ENCODE data around the gene WDCP. TPM values are rescaled to one million over a fixed set of nuclear protein-coding genes. Genes with fewer than 3 reads are reported as not detected.

Gene WDCP
- total RNA-seq, 1 donor from 2014 or later, result 25.9 TPM

DNA sequence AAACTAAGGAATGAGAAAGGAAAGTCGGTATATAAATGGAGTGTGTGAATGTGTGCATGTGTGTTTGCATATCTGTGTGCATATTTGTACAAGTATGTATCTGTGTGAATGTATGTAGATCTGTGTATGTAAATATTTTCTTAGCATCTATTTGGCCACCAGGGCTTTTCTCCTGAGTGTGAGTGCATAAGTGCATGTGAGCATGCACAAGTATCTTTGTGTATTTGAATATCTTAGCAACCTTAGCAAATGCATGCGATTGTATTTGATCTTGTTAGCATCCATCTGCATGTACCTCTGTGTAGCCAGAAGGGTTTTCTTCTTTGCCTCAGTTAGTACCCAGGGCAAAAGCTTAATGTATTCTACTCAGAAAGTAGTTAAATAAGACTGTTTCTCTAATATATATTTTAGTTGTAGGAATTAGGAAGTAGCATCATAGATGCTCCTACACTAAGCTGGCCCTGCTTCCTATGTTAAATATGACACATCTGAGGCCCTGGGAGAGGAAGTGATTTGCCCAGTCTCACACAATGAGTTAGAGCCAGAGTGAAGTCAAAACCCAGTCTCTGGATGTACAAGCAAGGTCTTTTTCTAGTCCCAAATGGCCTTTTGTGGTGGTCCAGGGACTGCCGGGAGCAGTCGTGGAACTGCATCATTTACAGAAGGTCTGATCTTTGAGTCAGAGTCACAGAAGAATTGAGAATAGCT is 11.5 kb upstream of the WDCP start:
- H3K9ac ChIP-seq, result no peak overlapping the region
- Mint-ChIP-seq H3K27me3 (ENCODE audit: insufficient read depth, low read depth) (no peaks in the 10 kb centered on the region), H3K4me3 (no peak overlapping the region), H3K9me3 (no peaks in the 10 kb centered on the region), H3K4me1 (no peaks in the 10 kb centered on the region), H3K36me3 (no peaks in the 10 kb centered on the region), H3K27ac (no peak overlapping the region)
- no peaks in the 10 kb centered on the region for H4K20me1 ChIP-seq (ENCODE audit: low read depth)
- no peaks in the 10 kb centered on the region for H3K79me2 ChIP-seq (ENCODE audit: low read depth)
- H3K27ac ChIP-seq, result no peak overlapping the region
- no peaks in the 10 kb centered on the region for H3F3A ChIP-seq (ENCODE audit: low read depth)
- H3K4me3 ChIP-seq, result no peak overlapping the region
- no peaks in the 10 kb centered on the region for H3K9me3 ChIP-seq (ENCODE audit: low read depth)
- H2AFZ ChIP-seq (replicated peaks), result no peak overlapping the region
- H3K36me3 ChIP-seq, result no peaks in the 10 kb centered on the region
- no peak for DNase-seq (ENCODE audit: low spot score)
- H3K27me3 ChIP-seq, result no peaks in the 10 kb centered on the region
- no peak overlapping the region for H3K4me2 ChIP-seq
- TF ChIP-seq, protein P1, sequence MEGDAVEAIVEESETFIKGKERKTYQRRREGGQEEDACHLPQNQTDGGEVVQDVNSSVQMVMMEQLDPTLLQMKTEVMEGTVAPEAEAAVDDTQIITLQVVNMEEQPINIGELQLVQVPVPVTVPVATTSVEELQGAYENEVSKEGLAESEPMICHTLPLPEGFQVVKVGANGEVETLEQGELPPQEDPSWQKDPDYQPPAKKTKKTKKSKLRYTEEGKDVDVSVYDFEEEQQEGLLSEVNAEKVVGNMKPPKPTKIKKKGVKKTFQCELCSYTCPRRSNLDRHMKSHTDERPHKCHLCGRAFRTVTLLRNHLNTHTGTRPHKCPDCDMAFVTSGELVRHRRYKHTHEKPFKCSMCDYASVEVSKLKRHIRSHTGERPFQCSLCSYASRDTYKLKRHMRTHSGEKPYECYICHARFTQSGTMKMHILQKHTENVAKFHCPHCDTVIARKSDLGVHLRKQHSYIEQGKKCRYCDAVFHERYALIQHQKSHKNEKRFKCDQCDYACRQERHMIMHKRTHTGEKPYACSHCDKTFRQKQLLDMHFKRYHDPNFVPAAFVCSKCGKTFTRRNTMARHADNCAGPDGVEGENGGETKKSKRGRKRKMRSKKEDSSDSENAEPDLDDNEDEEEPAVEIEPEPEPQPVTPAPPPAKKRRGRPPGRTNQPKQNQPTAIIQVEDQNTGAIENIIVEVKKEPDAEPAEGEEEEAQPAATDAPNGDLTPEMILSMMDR (IDR thresholded peaks at IDR 0.05), result no peak
- H3K4me1 ChIP-seq, result no peaks in the 10 kb centered on the region

DNA sequence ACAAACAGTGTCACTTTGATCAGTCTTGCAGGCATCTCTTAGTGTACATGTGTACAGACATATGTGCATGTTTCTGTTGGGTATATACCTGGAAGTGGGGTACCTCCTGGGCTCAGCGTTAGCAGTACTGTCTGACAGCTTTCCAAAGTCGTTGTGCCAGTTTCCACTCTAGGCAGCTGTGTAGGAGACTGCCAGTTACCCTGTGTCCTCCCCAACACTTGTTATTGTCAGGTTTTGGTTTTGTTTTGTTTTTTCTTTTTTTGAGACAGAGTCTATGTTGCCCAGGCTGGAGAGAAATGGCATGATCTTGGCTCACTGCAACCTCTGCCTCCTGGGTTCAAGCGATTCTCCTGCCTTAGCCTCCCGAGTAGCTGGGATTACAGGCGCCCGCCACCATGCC is 8.6 kb upstream of the WDCP start:
- no peak overlapping the region for H2AFZ ChIP-seq (replicated peaks)
- no peak overlapping the region for H3K9ac ChIP-seq
- no peaks in the 10 kb centered on the region for H3K4me1 ChIP-seq
- H3K27ac Mint-ChIP-seq, result no peak overlapping the region
- H3K79me2 ChIP-seq (ENCODE audit: low read depth), result no peaks in the 10 kb centered on the region
- H3K27ac ChIP-seq, result no peak overlapping the region
- TF ChIP-seq, protein P1 (IDR thresholded peaks at IDR 0.05), result no peak
- TF ChIP-seq EZH2 (IDR thresholded peaks at IDR 0.05), result no peak
- TF ChIP-seq EZH2phosphoT487 (IDR thresholded peaks at IDR 0.05), result no peak
- DNase-seq (ENCODE audit: low spot score), result no peak
- no peak overlapping the region for H3K4me2 ChIP-seq
- no peak overlapping the region for H3K4me3 Mint-ChIP-seq
- H3K27me3 ChIP-seq, result no peaks in the 10 kb centered on the region
- no peaks in the 10 kb centered on the region for H3K9me3 ChIP-seq (ENCODE audit: low read depth)
- H3K4me3 ChIP-seq, result no peak overlapping the region
- no peaks in the 10 kb centered on the region for H3K9me3 Mint-ChIP-seq
- H3K27me3 Mint-ChIP-seq (ENCODE audit: insufficient read depth, low read depth), result no peaks in the 10 kb centered on the region
- no peaks in the 10 kb centered on the region for H3F3A ChIP-seq (ENCODE audit: low read depth)
- no peaks in the 10 kb centered on the region for H4K20me1 ChIP-seq (ENCODE audit: low read depth)
- H3K36me3 ChIP-seq, result no peaks in the 10 kb centered on the region
- no peaks in the 10 kb centered on the region for H3K36me3 Mint-ChIP-seq
- no peaks in the 10 kb centered on the region for H3K4me1 Mint-ChIP-seq

GRCh38 chr2:24054366-24055010 is 7.3 kb upstream of the WDCP start:
- no peak overlapping the region for H3K4me3 Mint-ChIP-seq
- no peak overlapping the region for H3K9ac ChIP-seq
- peaks cover 12% of the 10 kb centered on the region for H3F3A ChIP-seq (ENCODE audit: low read depth)
- no peak for DNase-seq (ENCODE audit: low spot score)
- no peaks in the 10 kb centered on the region for H3K9me3 ChIP-seq (ENCODE audit: low read depth)
- H3K36me3 Mint-ChIP-seq, result no peaks in the 10 kb centered on the region
- peaks cover 4% of the 10 kb centered on the region for H3K27me3 ChIP-seq
- no peaks in the 10 kb centered on the region for H3K27me3 Mint-ChIP-seq (ENCODE audit: insufficient read depth, low read depth)
- no peak overlapping the region for H3K27ac Mint-ChIP-seq
- no peak overlapping the region for H2AFZ ChIP-seq (replicated peaks)
- H3K9me3 Mint-ChIP-seq, result no peaks in the 10 kb centered on the region
- no peak for TF ChIP-seq EZH2 (IDR thresholded peaks at IDR 0.05)
- TF ChIP-seq, protein P1 (IDR thresholded peaks at IDR 0.05), result no peak
- TF ChIP-seq EZH2phosphoT487 (IDR thresholded peaks at IDR 0.05), result no peak
- no peaks in the 10 kb centered on the region for H3K4me1 Mint-ChIP-seq
- H3K4me3 ChIP-seq, result no peak overlapping the region
- no peak overlapping the region for H3K4me2 ChIP-seq
- no peaks in the 10 kb centered on the region for H3K79me2 ChIP-seq (ENCODE audit: low read depth)
- H3K27ac ChIP-seq, result no peak overlapping the region
- no peaks in the 10 kb centered on the region for H4K20me1 ChIP-seq (ENCODE audit: low read depth)
- H3K36me3 ChIP-seq, result no peaks in the 10 kb centered on the region
- no peaks in the 10 kb centered on the region for H3K4me1 ChIP-seq
